ENCODE measurements around the gene JARID2.
A peak's percentile ranks its signal among the peaks of the same experiment; 100 is the strongest.
"Not testable (repeated sequence)": the region's sequence is repeated elsewhere in the genome, so short reads cannot be mapped to it uniquely, and the experiment has no call there.

JARID2 gene

GRCh38 chr6:15538766-15539495 lies 293.1 kb downstream of the JARID2 start:
- TF ChIP-seq, protein P1, sequence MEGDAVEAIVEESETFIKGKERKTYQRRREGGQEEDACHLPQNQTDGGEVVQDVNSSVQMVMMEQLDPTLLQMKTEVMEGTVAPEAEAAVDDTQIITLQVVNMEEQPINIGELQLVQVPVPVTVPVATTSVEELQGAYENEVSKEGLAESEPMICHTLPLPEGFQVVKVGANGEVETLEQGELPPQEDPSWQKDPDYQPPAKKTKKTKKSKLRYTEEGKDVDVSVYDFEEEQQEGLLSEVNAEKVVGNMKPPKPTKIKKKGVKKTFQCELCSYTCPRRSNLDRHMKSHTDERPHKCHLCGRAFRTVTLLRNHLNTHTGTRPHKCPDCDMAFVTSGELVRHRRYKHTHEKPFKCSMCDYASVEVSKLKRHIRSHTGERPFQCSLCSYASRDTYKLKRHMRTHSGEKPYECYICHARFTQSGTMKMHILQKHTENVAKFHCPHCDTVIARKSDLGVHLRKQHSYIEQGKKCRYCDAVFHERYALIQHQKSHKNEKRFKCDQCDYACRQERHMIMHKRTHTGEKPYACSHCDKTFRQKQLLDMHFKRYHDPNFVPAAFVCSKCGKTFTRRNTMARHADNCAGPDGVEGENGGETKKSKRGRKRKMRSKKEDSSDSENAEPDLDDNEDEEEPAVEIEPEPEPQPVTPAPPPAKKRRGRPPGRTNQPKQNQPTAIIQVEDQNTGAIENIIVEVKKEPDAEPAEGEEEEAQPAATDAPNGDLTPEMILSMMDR (conservative IDR thresholded peaks at IDR 0.05; ENCODE audit: low read depth, low read length), result no peak
- H3K4me3 ChIP-seq (ENCODE audit: low read depth, low read length), result no peak overlapping the region
- no peak for DNase-seq (ENCODE audit: low read depth)

DNA sequence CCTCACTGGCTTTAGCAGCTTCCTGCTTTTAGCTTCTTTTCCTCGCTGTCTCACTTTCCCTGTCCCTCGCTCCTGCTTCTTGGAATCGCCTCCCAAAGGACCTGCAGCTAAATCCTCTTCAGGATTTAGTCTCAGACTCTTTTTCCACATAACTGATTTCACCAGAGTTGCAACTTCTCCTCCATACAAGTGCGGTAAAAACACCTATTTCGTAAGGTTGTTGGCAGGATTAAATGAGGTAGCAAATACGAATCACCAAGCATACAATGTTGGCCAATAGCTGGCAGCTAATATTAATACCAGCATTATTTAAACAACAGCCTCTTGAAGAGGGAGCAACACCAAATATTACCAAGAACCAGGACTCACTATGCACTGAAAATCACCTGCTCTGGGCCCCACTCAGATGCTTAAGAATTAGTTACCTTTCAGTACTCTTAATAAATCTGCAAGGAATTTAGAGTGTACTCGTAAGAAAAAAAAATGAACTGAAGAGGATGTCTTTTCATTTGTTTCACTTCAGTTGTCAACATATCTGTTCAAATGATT lies 293.9 kb downstream of the JARID2 start:
- no peak for DNase-seq (ENCODE audit: low read depth)
- H3K4me3 ChIP-seq (ENCODE audit: low read depth, low read length), result no peak overlapping the region
- TF ChIP-seq, protein P1 (conservative IDR thresholded peaks at IDR 0.05; ENCODE audit: low read depth, low read length), result no peak

GRCh38 chr6:15543332-15543917 lies 297.6 kb downstream of the JARID2 start:
- H3K4me3 ChIP-seq (ENCODE audit: low read depth, low read length); DNase-seq (ENCODE audit: low read depth): not testable (repeated sequence)

GRCh38 chr6:15544321-15544900 lies 298.5 kb downstream of the JARID2 start:
- no peak overlapping the region for H3K4me3 ChIP-seq (ENCODE audit: low read depth, low read length)
- TF ChIP-seq, protein P1 (conservative IDR thresholded peaks at IDR 0.05; ENCODE audit: low read depth, low read length), result no peak
- no peak for DNase-seq (ENCODE audit: low read depth)

DNA sequence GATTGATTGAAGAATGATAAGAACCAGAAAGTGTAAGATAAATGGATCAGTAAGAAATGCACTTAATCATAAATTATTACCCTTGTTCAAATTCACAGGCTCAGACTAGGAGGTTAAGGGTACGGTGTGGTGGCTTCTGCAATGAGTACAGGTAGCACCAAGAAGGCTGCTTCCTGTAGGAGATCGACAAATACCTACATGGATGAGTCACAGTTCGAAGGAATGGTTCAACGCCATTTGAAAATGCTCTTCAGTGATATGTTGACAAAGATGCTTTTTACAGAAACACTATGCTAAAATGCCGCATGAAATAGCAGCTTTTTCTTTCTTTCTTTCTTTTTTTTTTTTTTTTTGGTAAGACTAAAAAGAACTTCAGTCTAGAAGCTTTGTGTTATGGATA lies 300.7 kb downstream of the JARID2 start:
- DNase-seq (ENCODE audit: low read depth), result no peak
- TF ChIP-seq, protein P1 (conservative IDR thresholded peaks at IDR 0.05; ENCODE audit: low read depth, low read length), result no peak
- H3K4me3 ChIP-seq (ENCODE audit: low read depth, low read length), result no peak overlapping the region

DNA sequence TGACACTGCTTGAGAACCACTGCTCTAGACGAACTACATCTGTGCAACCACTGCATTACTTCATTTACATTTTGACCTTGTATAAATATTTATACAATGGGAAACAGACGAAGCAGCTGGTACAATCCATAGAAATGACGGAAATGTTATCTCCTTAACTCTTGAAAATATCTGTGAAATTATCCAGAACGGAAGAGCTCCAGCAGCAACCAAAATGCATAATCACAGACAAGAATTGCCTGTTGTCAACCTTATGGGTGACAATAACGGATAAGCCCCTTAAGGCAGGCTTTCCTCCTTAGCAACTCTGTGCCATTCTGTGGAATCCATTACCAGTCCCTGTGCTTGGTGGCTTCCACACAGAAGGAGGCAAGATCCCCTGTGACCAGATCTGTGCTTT lies 301.5 kb downstream of the JARID2 start:
- DNase-seq (ENCODE audit: low read depth), result peak; percentile 59
- TF ChIP-seq, protein P1 (conservative IDR thresholded peaks at IDR 0.05; ENCODE audit: low read depth, low read length), result no peak
- H3K4me3 ChIP-seq (ENCODE audit: low read depth, low read length), result no peak overlapping the region

GRCh38 chr6:15549371-15549770 lies 303.5 kb downstream of the JARID2 start:
- no peak overlapping the region for H3K4me3 ChIP-seq (ENCODE audit: low read depth, low read length)
- DNase-seq (ENCODE audit: low read depth), result no peak
- TF ChIP-seq, protein P1 (conservative IDR thresholded peaks at IDR 0.05; ENCODE audit: low read depth, low read length), result no peak
